ENCODE measurements around the gene MEI4.

DNA sequence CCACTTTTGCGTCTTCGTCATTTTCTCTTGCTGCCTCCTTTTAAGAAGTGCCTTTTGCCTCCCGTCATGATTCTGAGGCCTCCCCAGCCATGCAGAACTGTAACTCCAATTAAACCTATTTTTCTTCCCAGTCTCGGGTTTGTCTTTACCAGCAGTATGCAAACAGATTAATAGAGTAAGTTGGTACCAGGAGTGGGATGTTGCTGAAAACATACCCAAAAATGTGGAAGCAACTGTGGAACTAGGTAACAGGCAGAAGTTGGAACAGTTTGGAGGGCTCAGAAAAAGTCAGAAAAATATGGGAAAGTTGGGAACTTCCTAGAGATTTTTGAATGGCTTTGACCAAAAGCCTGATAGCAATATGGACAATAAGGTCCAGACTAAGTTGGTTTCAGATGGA, 309.2 kb downstream of the MEI4 start:
- TF ChIP-seq CTCF (IDR thresholded peaks at IDR 0.05; ENCODE audit: low read length): no peak
- no peak for TF ChIP-seq EZH2 (IDR thresholded peaks at IDR 0.05; ENCODE audit: borderline replicate concordance, low read length)

Measured in OCI-LY1 (cell line).